Measurements from ENCODE around the gene BNC2.

DNA sequence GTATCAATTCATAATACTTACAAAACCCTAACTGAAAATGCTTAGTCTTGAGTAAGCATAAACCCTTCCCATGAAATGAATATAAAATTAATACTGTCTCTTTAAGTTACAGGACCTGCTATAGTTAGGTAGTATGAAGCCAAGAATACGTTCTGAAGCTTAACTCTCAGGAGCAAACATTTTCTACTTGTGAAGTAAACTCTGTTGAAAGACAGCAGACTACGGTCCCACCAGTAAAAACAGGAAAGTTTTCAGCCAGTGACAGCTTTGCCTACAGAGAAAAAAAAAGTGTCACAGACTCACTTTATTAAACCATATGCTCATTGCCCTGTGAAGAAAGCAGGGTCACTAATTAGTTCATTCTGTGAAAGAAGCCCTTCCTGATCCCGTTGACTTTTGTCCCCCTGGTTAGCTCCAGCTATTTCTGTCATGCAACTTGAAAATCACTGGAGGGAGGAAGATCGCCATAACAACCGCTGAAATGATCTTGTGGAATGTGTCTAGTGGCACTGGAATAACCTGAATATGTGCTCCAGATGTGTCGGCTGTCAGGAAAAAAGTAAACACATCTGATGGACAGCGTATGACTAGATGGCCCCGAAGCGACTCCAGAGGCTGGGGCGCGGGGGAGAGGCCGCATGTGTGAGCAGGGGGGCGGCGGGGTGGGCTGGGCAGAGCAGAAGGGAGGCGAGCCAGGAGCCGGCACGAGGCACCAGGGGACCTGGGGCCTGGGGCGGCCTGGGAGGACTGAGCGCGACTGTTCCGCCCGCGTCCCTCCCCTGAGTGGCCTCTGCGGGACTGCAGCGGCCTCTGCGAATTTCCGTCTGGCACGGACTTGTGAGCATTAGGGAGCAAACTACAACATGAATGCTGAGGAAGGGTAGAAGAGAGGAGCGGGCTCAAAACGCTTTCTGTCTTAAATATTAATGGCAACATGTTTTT lies 41.9 kb downstream of the BNC2 start:
- TF ChIP-seq, protein P1, sequence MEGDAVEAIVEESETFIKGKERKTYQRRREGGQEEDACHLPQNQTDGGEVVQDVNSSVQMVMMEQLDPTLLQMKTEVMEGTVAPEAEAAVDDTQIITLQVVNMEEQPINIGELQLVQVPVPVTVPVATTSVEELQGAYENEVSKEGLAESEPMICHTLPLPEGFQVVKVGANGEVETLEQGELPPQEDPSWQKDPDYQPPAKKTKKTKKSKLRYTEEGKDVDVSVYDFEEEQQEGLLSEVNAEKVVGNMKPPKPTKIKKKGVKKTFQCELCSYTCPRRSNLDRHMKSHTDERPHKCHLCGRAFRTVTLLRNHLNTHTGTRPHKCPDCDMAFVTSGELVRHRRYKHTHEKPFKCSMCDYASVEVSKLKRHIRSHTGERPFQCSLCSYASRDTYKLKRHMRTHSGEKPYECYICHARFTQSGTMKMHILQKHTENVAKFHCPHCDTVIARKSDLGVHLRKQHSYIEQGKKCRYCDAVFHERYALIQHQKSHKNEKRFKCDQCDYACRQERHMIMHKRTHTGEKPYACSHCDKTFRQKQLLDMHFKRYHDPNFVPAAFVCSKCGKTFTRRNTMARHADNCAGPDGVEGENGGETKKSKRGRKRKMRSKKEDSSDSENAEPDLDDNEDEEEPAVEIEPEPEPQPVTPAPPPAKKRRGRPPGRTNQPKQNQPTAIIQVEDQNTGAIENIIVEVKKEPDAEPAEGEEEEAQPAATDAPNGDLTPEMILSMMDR (IDR thresholded peaks at IDR 0.05): no peak
- TF ChIP-seq POLR2A (IDR thresholded peaks at IDR 0.05): no peak
